A549 (cell line): Measurements from ENCODE around the gene ATXN7L1.

Experiments used
- CBX2 ChIP-seq: fragments of 200-600 bp; sonication (generic); IDR thresholded peaks from 2 replicates; pipeline ENCODE4 v1.6.1; 2016; ENCODE audit warnings: low read depth, mild to moderate bottlenecking, borderline replicate concordance
- HDAC2 ChIP-seq: fragments of 200-600 bp; sonication (generic); IDR thresholded peaks from 2 replicates; pipeline ENCODE4 v1.6.1; 2016
- JUNB ChIP-seq: fragments of >200 bp; sonication (Bioruptor Twin); formaldehyde crosslinking; IDR thresholded peaks from 2 replicates; pipeline ENCODE4 v1.6.1; 2016
- POLR2A ChIP-seq: IDR thresholded peaks from 2 replicates; pipeline ENCODE4 v1.6.1; 2012; ENCODE audit warnings: mild to moderate bottlenecking, low read length
- RFX5 ChIP-seq: fragments of 450-650 bp; IDR thresholded peaks from 2 replicates; pipeline ENCODE4 v1.7.1; 2014; ENCODE audit warnings: antibody characterized with exemption, mild to moderate bottlenecking, moderate library complexity
- TF ChIP-seq, protein P1 (sequence below): fragments of >200 bp; sonication (Bioruptor Twin); formaldehyde crosslinking; IDR thresholded peaks from 3 replicates; pipeline ENCODE4 v1.5.1; 2016
- TF ChIP-seq, protein P2 (sequence below): IDR thresholded peaks from 2 replicates; pipeline ENCODE4 v1.6.1; 2012; ENCODE audit warnings: low read depth, borderline replicate concordance

DNA sequence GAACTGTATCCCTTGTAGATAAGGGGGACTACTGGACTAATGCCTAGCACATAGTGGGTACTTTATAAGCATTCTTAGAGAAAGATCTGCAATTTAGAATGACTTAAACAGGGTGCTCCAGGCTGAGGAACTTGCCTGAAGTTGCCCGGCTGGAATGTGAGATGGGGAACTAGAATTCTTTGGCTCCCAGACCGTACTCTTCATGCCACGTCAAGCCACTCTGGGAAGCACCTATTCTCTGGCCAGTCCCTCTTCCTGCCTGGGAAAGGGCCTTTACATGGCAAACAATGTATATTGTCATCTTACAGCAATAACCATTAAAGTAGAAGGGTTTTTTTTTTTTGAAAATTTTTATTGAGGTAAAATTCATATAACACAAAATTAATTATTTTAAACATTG lies 34.5 kb downstream of the ATXN7L1 start:
- TF ChIP-seq, protein P1, sequence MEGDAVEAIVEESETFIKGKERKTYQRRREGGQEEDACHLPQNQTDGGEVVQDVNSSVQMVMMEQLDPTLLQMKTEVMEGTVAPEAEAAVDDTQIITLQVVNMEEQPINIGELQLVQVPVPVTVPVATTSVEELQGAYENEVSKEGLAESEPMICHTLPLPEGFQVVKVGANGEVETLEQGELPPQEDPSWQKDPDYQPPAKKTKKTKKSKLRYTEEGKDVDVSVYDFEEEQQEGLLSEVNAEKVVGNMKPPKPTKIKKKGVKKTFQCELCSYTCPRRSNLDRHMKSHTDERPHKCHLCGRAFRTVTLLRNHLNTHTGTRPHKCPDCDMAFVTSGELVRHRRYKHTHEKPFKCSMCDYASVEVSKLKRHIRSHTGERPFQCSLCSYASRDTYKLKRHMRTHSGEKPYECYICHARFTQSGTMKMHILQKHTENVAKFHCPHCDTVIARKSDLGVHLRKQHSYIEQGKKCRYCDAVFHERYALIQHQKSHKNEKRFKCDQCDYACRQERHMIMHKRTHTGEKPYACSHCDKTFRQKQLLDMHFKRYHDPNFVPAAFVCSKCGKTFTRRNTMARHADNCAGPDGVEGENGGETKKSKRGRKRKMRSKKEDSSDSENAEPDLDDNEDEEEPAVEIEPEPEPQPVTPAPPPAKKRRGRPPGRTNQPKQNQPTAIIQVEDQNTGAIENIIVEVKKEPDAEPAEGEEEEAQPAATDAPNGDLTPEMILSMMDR: no peak
- TF ChIP-seq JUNB (no peak), POLR2A (no peak), HDAC2 (no peak), RFX5 (no peak), CBX2 (no peak)
- TF ChIP-seq, protein P2, sequence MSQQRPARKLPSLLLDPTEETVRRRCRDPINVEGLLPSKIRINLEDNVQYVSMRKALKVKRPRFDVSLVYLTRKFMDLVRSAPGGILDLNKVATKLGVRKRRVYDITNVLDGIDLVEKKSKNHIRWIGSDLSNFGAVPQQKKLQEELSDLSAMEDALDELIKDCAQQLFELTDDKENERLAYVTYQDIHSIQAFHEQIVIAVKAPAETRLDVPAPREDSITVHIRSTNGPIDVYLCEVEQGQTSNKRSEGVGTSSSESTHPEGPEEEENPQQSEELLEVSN: no peak
